H1 (cell line): ENCODE measurements around the gene LILRA1. TPM values are rescaled to one million over a fixed set of nuclear protein-coding genes. Genes with fewer than 3 reads are reported as not detected.

ENCODE experiments used
- CTCF ChIA-PET: fragments of 300-600 bp; sonication (Branson Sonifier 250); formaldehyde crosslinking; loops from one replicate; lab custom pipeline; 2021; ENCODE audit not compliant: partially characterized antibody; lab: Charles Lee
- POLR2A ChIA-PET: fragments of 300-600 bp; sonication (Branson Sonifier 250); formaldehyde crosslinking; loops from one replicate; lab custom pipeline; 2021; ENCODE audit warnings: inconsistent platforms; ENCODE audit not compliant: partially characterized antibody; lab: Charles Lee
- DNase-seq, 2 experiments: peaks; one replicate each; pipeline versions ENCODE4 v3.0.0 to v3.0.0-alpha.2; 2010 to 2022; ENCODE audit warnings: low spot score in 2 of 2, low read depth in 1 of 2, mixed read lengths in 1 of 2
- FAIRE-seq: peaks from 2 replicates; lab custom pipeline; 2011; peaks lifted over from hg19 to GRCh38; lab: Jason Lieb, UNC
- H2AFZ ChIP-seq: 2 replicates; pipeline ENCODE4 v1.8.1; 2012; ENCODE audit warnings: low read length, inconsistent platforms
- H2AK5ac ChIP-seq: 2 replicates; pipeline ENCODE4 v1.6.1; 2013; ENCODE audit warnings: low read depth, low read length
- H2BK120ac ChIP-seq: replicated peaks from 2 replicates; pipeline ENCODE3; 2013; ENCODE audit warnings: low read depth, low read length, inconsistent platforms
- H2BK12ac ChIP-seq: 2 replicates; pipeline ENCODE4 v1.6.1; 2013; ENCODE audit warnings: low read depth, low read length
- H2BK15ac ChIP-seq: 2 replicates; pipeline ENCODE4 v1.6.1; 2013; ENCODE audit warnings: low read length
- H2BK20ac ChIP-seq: 2 replicates; pipeline ENCODE4 v1.6.1; 2013; ENCODE audit warnings: low read length
- H2BK5ac ChIP-seq: 2 replicates; pipeline ENCODE4 v1.6.1; 2013; ENCODE audit warnings: low read depth, low read length
- H3K14ac ChIP-seq: 2 replicates; pipeline ENCODE4 v1.6.1; 2013; ENCODE audit warnings: inconsistent platforms; ENCODE audit not compliant: insufficient read length
- H3K18ac ChIP-seq: 2 replicates; pipeline ENCODE4 v1.6.1; 2013; ENCODE audit warnings: low read length; ENCODE audit errors: extremely low read depth
- H3K23ac ChIP-seq: 2 replicates; pipeline ENCODE4 v1.6.1; 2013; ENCODE audit warnings: inconsistent platforms; ENCODE audit not compliant: insufficient read length
- H3K23me2 ChIP-seq: 2 replicates; pipeline ENCODE4 v1.6.1; 2013; ENCODE audit warnings: low read depth, low read length
- H3K27ac ChIP-seq: 2 replicates; pipeline ENCODE4 v1.6.1; 2011; ENCODE audit warnings: low read depth, low read length, inconsistent platforms
- H3K27me3 ChIP-seq, 4 experiments: replicated peaks in 1 of 4; 1 replicate in 1 of 4; 2 replicates in 3 of 4; pipeline versions ENCODE4 v1.6.1 to v1.8.1; 2011 to 2013; ENCODE audit warnings: low read length in 3 of 4, mild to moderate bottlenecking in 3 of 4, inconsistent platforms in 2 of 4, mixed read lengths in 2 of 4, moderate library complexity in 1 of 4; ENCODE audit not compliant: control insufficient read depth in 3 of 4, insufficient read depth in 3 of 4; ENCODE audit errors: extremely low read depth in 1 of 4
- H3K36me3 ChIP-seq, 4 experiments: 2 replicates each; pipeline versions ENCODE4 v1.6.1 to v1.8.1; 2011 to 2013; ENCODE audit warnings: mild to moderate bottlenecking in 4 of 4, low read length in 3 of 4, moderate library complexity in 2 of 4, control low read depth in 1 of 4, inconsistent platforms in 1 of 4; ENCODE audit not compliant: insufficient read depth in 4 of 4, control insufficient read depth in 2 of 4
- H3K4ac ChIP-seq: replicated peaks from 2 replicates; pipeline ENCODE3; 2013; ENCODE audit warnings: low read length, low read depth, mixed read lengths, inconsistent platforms; ENCODE audit not compliant: insufficient read length
- H3K4me1 ChIP-seq, 4 experiments: replicated peaks in 1 of 4; 1 replicate in 1 of 4; 2 replicates in 3 of 4; pipeline versions ENCODE4 v1.6.1 to v1.8.1; 2011 to 2013; ENCODE audit warnings: low read length in 3 of 4, inconsistent platforms in 2 of 4, mixed read lengths in 1 of 4; ENCODE audit not compliant: insufficient read depth in 4 of 4, control insufficient read depth in 3 of 4
- H3K4me2 ChIP-seq, 2 experiments: 2 replicates each; pipeline versions ENCODE4 v1.6.1 to v1.8.1; 2011 to 2013; ENCODE audit warnings: low read depth in 2 of 2, low read length in 2 of 2, control low read depth in 1 of 2, inconsistent platforms in 1 of 2, mild to moderate bottlenecking in 1 of 2; ENCODE audit not compliant: insufficient read depth in 1 of 2
- H3K4me3 ChIP-seq, 4 experiments: fragments of 200-600, 300-600 bp in 1 of 4; sonication (generic), shearing (Covaris generic), sonication (Bioruptor Twin) in 1 of 4; 2 replicates each; pipeline versions ENCODE4 v1.5.1 to v1.8.1; 2011 to 2016; ENCODE audit warnings: low read length in 4 of 4, low read depth in 3 of 4, control low read depth in 2 of 4, inconsistent platforms in 2 of 4, mild to moderate bottlenecking in 2 of 4, mixed read lengths in 1 of 4, moderate library complexity in 1 of 4; ENCODE audit not compliant: insufficient read depth in 2 of 4; ENCODE audit errors: extremely low read depth in 1 of 4
- H3K56ac ChIP-seq: replicated peaks from 2 replicates; pipeline ENCODE3; 2013; ENCODE audit warnings: low read depth, mild to moderate bottlenecking, mixed read lengths, low read length, inconsistent platforms; ENCODE audit not compliant: insufficient read length
- H3K79me1 ChIP-seq: 2 replicates; pipeline ENCODE4 v1.6.1; 2013; ENCODE audit warnings: low read depth, low read length, control low read depth
- H3K79me2 ChIP-seq, 2 experiments: 2 replicates each; pipeline versions ENCODE4 v1.6.1 to v1.8.1; 2012 to 2013; ENCODE audit warnings: low read length in 2 of 2, mild to moderate bottlenecking in 2 of 2, inconsistent platforms in 1 of 2; ENCODE audit not compliant: insufficient read depth in 2 of 2, control insufficient read depth in 1 of 2
- H3K9ac ChIP-seq, 4 experiments: replicated peaks in 1 of 4; 1 replicate in 1 of 4; 2 replicates in 3 of 4; pipeline versions ENCODE4 v1.6.1 to v1.8.1; 2011 to 2013; ENCODE audit warnings: low read depth in 3 of 4, low read length in 3 of 4, control low read depth in 2 of 4, mild to moderate bottlenecking in 2 of 4, moderate library complexity in 2 of 4, inconsistent platforms in 1 of 4; ENCODE audit errors: extremely low read depth in 1 of 4
- H3K9me3 ChIP-seq, 2 experiments: 2 replicates each; pipeline versions ENCODE4 v1.6.1 to v1.8.1; 2012 to 2013; ENCODE audit warnings: mild to moderate bottlenecking in 2 of 2, moderate library complexity in 2 of 2, control low read depth in 1 of 2, inconsistent platforms in 1 of 2, low read depth in 1 of 2, low read length in 1 of 2, mixed read lengths in 1 of 2; ENCODE audit not compliant: insufficient read depth in 2 of 2
- H4K20me1 ChIP-seq, 2 experiments: replicated peaks in 1 of 2; 2 replicates each; pipeline versions ENCODE3 to v1.8.1; 2011 to 2013; ENCODE audit warnings: inconsistent platforms in 2 of 2, low read length in 2 of 2, mild to moderate bottlenecking in 1 of 2; ENCODE audit not compliant: insufficient read depth in 2 of 2, control insufficient read depth in 1 of 2
- H4K5ac ChIP-seq: 2 replicates; pipeline ENCODE4 v1.6.1; 2013; ENCODE audit warnings: low read length, low read depth, mixed read lengths, inconsistent platforms; ENCODE audit not compliant: insufficient read length
- H4K8ac ChIP-seq: 2 replicates; pipeline ENCODE4 v1.8.0; 2013; ENCODE audit warnings: mild to moderate bottlenecking, moderate library complexity, low read length, inconsistent platforms; ENCODE audit not compliant: insufficient read depth; ENCODE audit errors: extremely low read depth
- H4K91ac ChIP-seq: replicated peaks from 2 replicates; pipeline ENCODE3; 2013; ENCODE audit warnings: low read length, mixed read lengths, inconsistent platforms; ENCODE audit not compliant: insufficient read length
- BCL11A ChIP-seq, 2 experiments: IDR thresholded peaks; one replicate each; pipeline ENCODE4 v1.6.1; 2011; ENCODE audit warnings: low read depth in 2 of 2, low read length in 2 of 2, mild to moderate bottlenecking in 2 of 2
- CBX8 ChIP-seq: fragments of 300-800, 300-1000 bp; sonication (generic); IDR thresholded peaks from 2 replicates; pipeline ENCODE4 v1.7.1; 2016; ENCODE audit warnings: low read depth, low read length, borderline replicate concordance
- CHD1 ChIP-seq: IDR thresholded peaks from 2 replicates; pipeline ENCODE4 v1.6.1; 2012; ENCODE audit warnings: low read depth, low read length, improper control_type of control experiment
- EP300 ChIP-seq, 2 experiments: IDR thresholded peaks; 1 replicate in 1 of 2; 2 replicates in 1 of 2; pipeline ENCODE4 v1.6.1; 2011 to 2012; ENCODE audit warnings: low read depth in 2 of 2, low read length in 2 of 2, mild to moderate bottlenecking in 2 of 2, borderline replicate concordance in 1 of 2, inconsistent platforms in 1 of 2, moderate library complexity in 1 of 2
- FOSL1 ChIP-seq: IDR thresholded peaks from 2 replicates; pipeline ENCODE4 v1.6.1; 2011; ENCODE audit warnings: mild to moderate bottlenecking, low read depth, low read length, moderate library complexity; ENCODE audit not compliant: insufficient read depth
- KDM4A ChIP-seq: IDR thresholded peaks from one replicate; pipeline ENCODE4 v1.7.1; 2012; ENCODE audit warnings: low read depth, mild to moderate bottlenecking, moderate library complexity, low read length, inconsistent platforms; ENCODE audit not compliant: severe bottlenecking
- MAFK ChIP-seq: IDR thresholded peaks from 2 replicates; pipeline ENCODE4 v1.6.1; 2012; ENCODE audit warnings: low read depth, mild to moderate bottlenecking, improper control_type of control experiment, low read length
- POLR2A ChIP-seq, 2 experiments: IDR thresholded peaks; 1 replicate in 1 of 2; 2 replicates in 1 of 2; pipeline ENCODE4 v1.6.1; 2011; ENCODE audit warnings: low read depth in 2 of 2, low read length in 2 of 2, mild to moderate bottlenecking in 2 of 2; ENCODE audit errors: control extremely low read depth in 1 of 2
- POU5F1 ChIP-seq: IDR thresholded peaks from 2 replicates; pipeline ENCODE4 v1.6.1; 2011; ENCODE audit warnings: low read depth, mild to moderate bottlenecking, low read length, moderate library complexity
- RNF2 ChIP-seq: fragments of 200-900, 300-1000 bp; sonication (generic); IDR thresholded peaks from 2 replicates; pipeline ENCODE4 v1.7.1; 2016; ENCODE audit warnings: borderline replicate concordance, low read depth, mild to moderate bottlenecking, antibody characterized with exemption, low read length; ENCODE audit not compliant: poor library complexity, severe bottlenecking; ENCODE audit errors: missing control alignments
- SAP30 ChIP-seq: fragments of 300-600 bp; sonication (generic); IDR thresholded peaks from 2 replicates; pipeline ENCODE4 v1.7.1; 2012; ENCODE audit warnings: low read length, moderate library complexity, mild to moderate bottlenecking, inconsistent platforms; ENCODE audit not compliant: insufficient read depth, insufficient replicate concordance
- SUZ12 ChIP-seq: fragments of 200-600 bp; sonication (generic); IDR thresholded peaks from 2 replicates; pipeline ENCODE4 v1.6.1; 2012; ENCODE audit warnings: mild to moderate bottlenecking, inconsistent platforms, low read length, moderate library complexity, mixed read lengths
- TAF7 ChIP-seq: optimal IDR thresholded peaks from 2 replicates; pipeline ENCODE3; 2011; ENCODE audit warnings: low read depth, mild to moderate bottlenecking, inconsistent platforms, low read length, moderate library complexity, borderline replicate concordance
- WGBS, 2 experiments: shearing (Covaris generic) in 1 of 2; methylation state at CpG; one replicate each; pipeline versions ENCODE4 v1.1.6 to v1.1.7; 2013 to 2015; ENCODE audit warnings: low lambda C conversion rate in 2 of 2, mixed read lengths in 2 of 2, inconsistent platforms in 1 of 2, low coverage in 1 of 2, missing lambda C conversion rate in 1 of 2; ENCODE audit not compliant: insufficient replicate concordance in 2 of 2, insufficient coverage in 1 of 2, insufficient read length in 1 of 2; ENCODE audit errors: extremely low coverage in 1 of 2, missing lambda C conversion rate in 1 of 2; 5-methylcytosine and 5-hydroxymethylcytosine counted together
- polyA plus RNA-seq, 7 experiments: library from polyadenylated mRNA; depleted of rRNA in 3 of 7; stranded (reverse) in 5 of 7; unstranded in 2 of 7; fragments of >200 nt in 5 of 7; fragments of 200-250 nt in 2 of 7; gene quantifications; 1 replicate in 5 of 7; 2 replicates in 1 of 7; 4 replicates in 1 of 7; pipeline versions ENCODE4 v1.2.1 to v1.2.3, GENCODE V29; 2011 to 2013; ENCODE audit warnings: missing spikeins in 2 of 7, mixed read lengths in 2 of 7
- total RNA-seq: library from RNA; stranded (reverse); fragmentation: NEBNext Ultra II Directional; extraction: Animal tissue kit (Norgen Biotek cat#: 25700); gene quantifications from 2 replicates; pipeline ENCODE4 v1.2.1, GENCODE V29; 2021

The LILRA1 gene
- total and polyA plus RNA-seq, 2 of the 8 experiments (the other 6 are each of a cell fraction or from before 2014, with no cell fraction given): not detected

DNA sequence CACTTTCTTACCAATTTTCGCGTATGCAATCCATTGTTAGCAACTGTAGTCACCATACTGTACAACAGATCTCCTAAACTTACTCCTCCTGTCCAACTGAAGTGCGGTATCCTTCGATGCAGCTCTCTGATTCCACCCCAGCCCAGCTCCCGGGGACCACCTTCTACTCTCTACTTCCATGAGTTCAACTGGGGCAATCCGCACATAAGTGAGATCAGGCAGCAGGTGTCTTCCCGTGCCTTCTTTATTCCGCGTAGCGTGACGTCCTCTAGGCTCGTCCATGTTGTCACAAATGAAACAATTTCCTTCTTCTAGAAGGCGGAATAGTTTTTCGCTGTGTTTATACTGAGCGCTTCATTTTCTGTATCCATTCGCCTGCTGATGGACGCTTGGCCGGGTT lies 45.3 kb downstream of the LILRA1 start:
- Histone ChIP-seq H2AK5ac (no peak overlapping the region), H2BK20ac (no peak overlapping the region), H4K91ac (no peak overlapping the region), H2BK12ac (no peak overlapping the region), H3K4me2 (no peak overlapping the region), H3K4me3 (no peak overlapping the region), H2BK120ac (no peak overlapping the region), H3K18ac (no peak overlapping the region), H3K23me2 (no peaks in the 10 kb centered on the region), H3K79me2 (no peaks in the 10 kb centered on the region), H4K20me1 (no peaks in the 10 kb centered on the region), H2BK15ac (no peak overlapping the region), H2AFZ (no peak overlapping the region), H3K79me1 (no peaks in the 10 kb centered on the region), H3K4me1 (no peaks in the 10 kb centered on the region), H3K9me3 (peaks cover 29 to 80% of the 10 kb centered on the region in 2 experiments), H4K8ac (no peak overlapping the region), H3K27me3 (no peaks in the 10 kb centered on the region), H4K5ac (no peak overlapping the region), H3K27ac (no peak overlapping the region), H3K56ac (no peak overlapping the region), H3K36me3 (no peaks in the 10 kb centered on the region), H3K14ac (no peak overlapping the region), H2BK5ac (no peak overlapping the region), H3K9ac (no peak overlapping the region), H3K23ac (no peak overlapping the region), H3K4ac (no peak overlapping the region)
- ChIA-PET POLR2A (no interaction called here), CTCF (interaction anchor here (0.6 kb wide), 1 partner anchor 14 kb away, joined by 3 read pairs; no protein-coding TSS in a partner anchor)
- FAIRE-seq (no peak), DNase-seq (no peak)
- WGBS, 2 experiments: 88% methylated on average over 18 of the region's 18 CpGs; no CpG with 5 or more reads in 1 of the 2 experiments
- no peak for TF ChIP-seq TAF7
- no peak for TF ChIP-seq CBX8
- no peak for TF ChIP-seq SUZ12
- TF ChIP-seq POU5F1: no peak
- TF ChIP-seq FOSL1: no peak
- TF ChIP-seq SAP30: no peak
- no peak for TF ChIP-seq CHD1
- no peak for TF ChIP-seq POLR2A (IDR thresholded peaks at IDR 0.05; ENCODE audit: control extremely low read depth in 1 of 2, low read depth in 2 of 2, low read length in 2 of 2)
- no peak for TF ChIP-seq KDM4A
- TF ChIP-seq MAFK: no peak
- no peak for TF ChIP-seq BCL11A (IDR thresholded peaks at IDR 0.05; ENCODE audit: low read depth in 2 of 2, low read length in 2 of 2)
- TF ChIP-seq EP300 (IDR thresholded peaks at IDR 0.05; ENCODE audit: borderline replicate concordance in 1 of 2, low read depth in 2 of 2, low read length in 2 of 2): no peak
- TF ChIP-seq RNF2: no peak
